CD4-positive, alpha-beta T cell (primary cell): ENCODE results near the gene DCT. TPM values are rescaled to one million over a fixed set of nuclear protein-coding genes. Genes with fewer than 3 reads are reported as not detected.

Source experiments
- ATAC-seq: fragments of 200-7000 bp; cut with Tn5 transposase; one replicate; pipeline ENCODE4 v1.10.0; 2022; ENCODE audit warnings: mild to moderate bottlenecking; ENCODE audit not compliant: poor library complexity
- CTCF ChIA-PET: fragments of 350-600 bp; sonication (Branson Sonifier 250); formaldehyde crosslinking; loops from one replicate; lab custom pipeline; 2021; ENCODE audit warnings: antibody characterized with exemption, inconsistent platforms; lab: Charles Lee
- POLR2A ChIA-PET: fragments of 350-600 bp; sonication (Branson Sonifier 250); formaldehyde crosslinking; loops from one replicate; lab custom pipeline; 2021; ENCODE audit warnings: antibody characterized with exemption, inconsistent platforms; lab: Charles Lee
- DNase-seq, 14 experiments: peaks; one replicate each; pipeline ENCODE4 v3.0.0-alpha.2; 2013 to 2020; ENCODE audit warnings: mixed read lengths in 2 of 14
- H3K27ac ChIP-seq, 2 donors: one replicate each; pipeline versions ENCODE4 v1.5.1 to v1.7.0; 2013; ENCODE audit warnings: low read length in 2 of 2, low read depth in 1 of 2, mild to moderate bottlenecking in 1 of 2
- H3K27me3 ChIP-seq, 2 experiments: 1 replicate in 1 of 2; 2 replicates in 1 of 2; pipeline versions ENCODE4 v1.6.1 to v1.7.0; 2013; ENCODE audit warnings: low read length in 2 of 2, control low read depth in 1 of 2, mild to moderate bottlenecking in 1 of 2, moderate library complexity in 1 of 2; ENCODE audit not compliant: insufficient read depth in 2 of 2, control insufficient read depth in 1 of 2
- H3K36me3 ChIP-seq: one replicate; pipeline ENCODE4 v1.6.1; 2013; ENCODE audit warnings: low read length, control low read depth; ENCODE audit not compliant: insufficient read depth
- H3K4me1 ChIP-seq: one replicate; pipeline ENCODE4 v1.6.1; 2013; ENCODE audit warnings: low read length, control low read depth; ENCODE audit not compliant: insufficient read depth
- H3K4me3 ChIP-seq: one replicate; pipeline ENCODE4 v1.5.1; 2013; ENCODE audit warnings: mild to moderate bottlenecking, low read length, moderate library complexity
- H3K9me3 ChIP-seq, 2 experiments: 1 replicate in 1 of 2; 2 replicates in 1 of 2; pipeline versions ENCODE4 v1.6.1 to v1.7.0; 2013; ENCODE audit warnings: low read length in 2 of 2, mild to moderate bottlenecking in 2 of 2, control low read depth in 1 of 2, moderate library complexity in 1 of 2; ENCODE audit not compliant: control insufficient read depth in 1 of 2, insufficient read depth in 1 of 2
- H3K27ac Mint-ChIP-seq: one replicate; pipeline ENCODE4 v1.8.0; 2020; ENCODE audit warnings: mixed read lengths
- H3K27me3 Mint-ChIP-seq: one replicate; pipeline ENCODE4 v1.8.0; 2021; ENCODE audit warnings: mixed read lengths
- H3K36me3 Mint-ChIP-seq: one replicate; pipeline ENCODE4 v1.8.0; 2021; ENCODE audit warnings: low read depth, mixed read lengths
- H3K4me1 Mint-ChIP-seq: one replicate; pipeline ENCODE4 v1.8.0; 2021; ENCODE audit warnings: low read depth, mixed read lengths
- H3K4me3 Mint-ChIP-seq: one replicate; pipeline ENCODE4 v1.8.0; 2020; ENCODE audit warnings: mild to moderate bottlenecking, mixed read lengths
- H3K9me3 Mint-ChIP-seq: one replicate; pipeline ENCODE4 v1.8.0; 2020; ENCODE audit warnings: mixed read lengths
- intact Hi-C, 2 experiments: fragments of 100-400 bp; cut with DNase I in 1 of 2; cut with micrococcal nuclease in 1 of 2; formaldehyde crosslinking; loops; one replicate each; pipeline versions ENCODE4 v1.15.1 to v1.9.0; 2023 to 2025; cut with DNase I, micrococcal nuclease
- total RNA-seq, 174 experiments: library from RNA in 2 of 174; stranded (reverse) in 2 of 174; gene quantifications; one replicate each; pipeline ENCODE4 v1.2.3 and lab custom pipeline; 2021 to 2026
- TF ChIP-seq, protein P1 (sequence below): fragments of 200-600 bp; IDR thresholded peaks from one replicate; pipeline ENCODE4 v1.8.0; 2022; ENCODE audit warnings: antibody characterized with exemption, mild to moderate bottlenecking

DCT gene
- total RNA-seq, 2 experiments from 2014 or later, result 0.25 to 0.36 TPM

DNA sequence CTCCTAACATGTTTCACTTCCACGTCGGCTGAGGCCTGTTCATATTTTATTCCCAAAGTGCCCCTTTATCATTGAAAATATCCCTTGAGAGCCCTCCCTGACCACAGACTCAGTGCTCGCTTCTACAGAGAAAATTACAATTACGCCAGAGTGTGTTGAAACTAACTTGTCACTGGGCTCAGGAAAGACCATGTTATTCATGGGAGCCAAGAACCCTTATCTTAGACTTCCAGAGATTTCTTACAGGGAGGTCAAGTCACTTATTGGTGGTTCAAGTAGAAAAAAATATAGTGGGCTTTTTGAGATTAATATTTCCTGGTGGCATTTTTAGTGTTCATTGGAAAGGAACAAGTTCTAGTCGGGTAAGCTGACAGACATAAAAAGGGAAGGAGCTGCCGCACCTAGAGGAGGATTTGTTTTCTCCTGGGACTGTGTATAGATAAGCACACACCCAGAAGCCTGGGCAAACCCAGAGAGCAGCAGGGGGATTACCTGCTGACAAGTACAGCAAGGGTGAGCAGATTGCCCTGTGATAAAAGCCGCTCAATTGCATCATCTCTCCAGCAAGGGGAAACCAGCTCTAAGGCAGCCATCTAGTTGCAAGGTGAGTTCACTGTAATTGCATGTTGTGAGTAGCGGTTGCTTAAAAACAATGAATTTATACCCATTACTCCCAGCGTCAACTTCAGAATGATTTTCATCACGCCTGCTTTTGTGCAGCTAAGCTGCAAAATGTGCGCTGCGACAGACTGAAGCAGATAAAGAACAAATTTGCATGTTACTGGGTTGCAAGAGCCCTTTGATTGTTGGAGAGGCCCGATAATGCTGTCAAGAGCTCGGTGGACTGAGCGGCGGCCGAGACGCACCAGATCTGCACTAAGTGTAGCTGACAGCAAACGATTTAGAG, 46.2 kb downstream of the DCT start:
- Mint-ChIP-seq H3K4me3 (no peak overlapping the region), H3K27me3 (no peaks in the 10 kb centered on the region), H3K27ac (no peak overlapping the region), H3K4me1 (no peaks in the 10 kb centered on the region), H3K36me3 (no peaks in the 10 kb centered on the region), H3K9me3 (no peaks in the 10 kb centered on the region)
- Histone ChIP-seq H3K27ac (no peak overlapping the region), H3K36me3 (no peaks in the 10 kb centered on the region), H3K9me3 (no peaks in the 10 kb centered on the region), H3K4me1 (no peaks in the 10 kb centered on the region), H3K4me3 (no peak overlapping the region), H3K27me3 (no peaks in the 10 kb centered on the region)
- POLR2A ChIA-PET, result interaction anchor here (1.1 to 1.5 kb wide), 2 partner anchors 116 to 184 kb away, joined by 4 to 5 read pairs; no protein-coding TSS in a partner anchor
- CTCF ChIA-PET, result interaction anchor here (4.7 kb wide), 1 partner anchor 185 kb away, joined by 82 read pairs; no protein-coding TSS in a partner anchor
- intact Hi-C loops, result loop anchor here in 1 of 2 experiments (10.0 kb wide), 1 partner anchor 971 kb away; no protein-coding TSS in a partner anchor
- TF ChIP-seq, protein P1, sequence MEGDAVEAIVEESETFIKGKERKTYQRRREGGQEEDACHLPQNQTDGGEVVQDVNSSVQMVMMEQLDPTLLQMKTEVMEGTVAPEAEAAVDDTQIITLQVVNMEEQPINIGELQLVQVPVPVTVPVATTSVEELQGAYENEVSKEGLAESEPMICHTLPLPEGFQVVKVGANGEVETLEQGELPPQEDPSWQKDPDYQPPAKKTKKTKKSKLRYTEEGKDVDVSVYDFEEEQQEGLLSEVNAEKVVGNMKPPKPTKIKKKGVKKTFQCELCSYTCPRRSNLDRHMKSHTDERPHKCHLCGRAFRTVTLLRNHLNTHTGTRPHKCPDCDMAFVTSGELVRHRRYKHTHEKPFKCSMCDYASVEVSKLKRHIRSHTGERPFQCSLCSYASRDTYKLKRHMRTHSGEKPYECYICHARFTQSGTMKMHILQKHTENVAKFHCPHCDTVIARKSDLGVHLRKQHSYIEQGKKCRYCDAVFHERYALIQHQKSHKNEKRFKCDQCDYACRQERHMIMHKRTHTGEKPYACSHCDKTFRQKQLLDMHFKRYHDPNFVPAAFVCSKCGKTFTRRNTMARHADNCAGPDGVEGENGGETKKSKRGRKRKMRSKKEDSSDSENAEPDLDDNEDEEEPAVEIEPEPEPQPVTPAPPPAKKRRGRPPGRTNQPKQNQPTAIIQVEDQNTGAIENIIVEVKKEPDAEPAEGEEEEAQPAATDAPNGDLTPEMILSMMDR, result no peak
- ATAC-seq (no peak), DNase-seq (no peak)

DNA sequence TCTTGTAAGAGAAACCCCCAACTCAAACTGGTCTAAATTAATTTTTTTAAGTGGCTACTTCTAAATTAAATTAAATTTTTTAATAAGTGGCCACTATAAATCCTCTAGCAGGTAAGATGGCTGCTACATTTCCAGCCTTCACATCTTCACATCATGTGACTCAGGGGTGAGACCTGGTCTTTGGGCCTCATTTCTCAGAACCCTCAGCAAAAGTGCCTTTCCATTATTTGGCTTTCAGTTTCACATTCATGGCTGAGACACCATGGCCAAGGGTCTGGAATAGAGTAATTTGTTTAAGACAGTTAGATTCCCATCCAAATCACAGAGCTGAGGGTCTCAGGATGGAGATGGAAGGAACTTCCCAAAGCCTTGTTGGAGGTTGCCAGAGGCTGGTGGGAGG, 47.5 kb downstream of the DCT start:
- TF ChIP-seq, protein P1, result no peak
- H3K27me3 Mint-ChIP-seq, result no peaks in the 10 kb centered on the region
- Histone ChIP-seq H3K27me3 (no peaks in the 10 kb centered on the region), H3K4me3 (no peak overlapping the region), H3K4me1 (no peaks in the 10 kb centered on the region), H3K9me3 (no peaks in the 10 kb centered on the region), H3K27ac (no peak overlapping the region), H3K36me3 (no peaks in the 10 kb centered on the region)
- CTCF ChIA-PET, result no interaction called here
- POLR2A ChIA-PET, result interaction anchor here (1.0 kb wide), 1 partner anchor 185 kb away, joined by 4 read pairs; no protein-coding TSS in a partner anchor
- H3K4me3 Mint-ChIP-seq, result no peak overlapping the region
- no peak overlapping the region for H3K27ac Mint-ChIP-seq
- no peaks in the 10 kb centered on the region for H3K9me3 Mint-ChIP-seq
- no peaks in the 10 kb centered on the region for H3K4me1 Mint-ChIP-seq
- H3K36me3 Mint-ChIP-seq, result no peaks in the 10 kb centered on the region
- no peak for ATAC-seq
- DNase-seq, result no peak
- intact Hi-C loops, result loop anchor here in 1 of 2 experiments (10.0 kb wide), 1 partner anchor 973 kb away; no protein-coding TSS in a partner anchor

DNA sequence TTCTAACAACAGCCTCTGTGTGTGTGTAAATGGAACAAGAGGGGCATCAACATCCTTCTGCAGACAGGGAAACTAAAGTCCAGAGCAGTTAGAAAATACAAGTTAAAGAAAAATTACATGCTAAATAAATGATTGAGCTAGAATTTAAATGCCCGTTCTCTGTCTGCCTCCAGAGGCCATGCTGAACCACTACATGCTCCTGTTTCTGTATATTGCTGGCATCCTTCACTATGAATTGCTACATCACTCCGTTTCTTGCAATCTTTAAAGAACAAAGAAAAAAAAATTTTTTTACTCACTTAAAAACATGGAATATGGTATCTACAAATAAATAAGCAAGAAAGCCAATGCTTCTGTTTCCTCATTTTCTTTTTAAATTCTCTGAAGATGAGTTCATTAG, 47.9 kb downstream of the DCT start:
- no peak for ATAC-seq
- no peaks in the 10 kb centered on the region for H3K27me3 Mint-ChIP-seq
- POLR2A ChIA-PET, result interaction anchor here (1.0 kb wide), 1 partner anchor 186 kb away, joined by 4 read pairs; no protein-coding TSS in a partner anchor
- no peaks in the 10 kb centered on the region for H3K4me1 Mint-ChIP-seq
- Histone ChIP-seq H3K4me3 (no peak overlapping the region), H3K4me1 (no peaks in the 10 kb centered on the region), H3K27ac (no peak overlapping the region), H3K9me3 (no peaks in the 10 kb centered on the region), H3K36me3 (no peaks in the 10 kb centered on the region), H3K27me3 (no peaks in the 10 kb centered on the region)
- H3K27ac Mint-ChIP-seq, result no peak overlapping the region
- intact Hi-C loops, result loop anchor here in 1 of 2 experiments (10.0 kb wide), 1 partner anchor 973 kb away; no protein-coding TSS in a partner anchor
- no peak for DNase-seq
- TF ChIP-seq, protein P1, result no peak
- CTCF ChIA-PET, result no interaction called here
- H3K9me3 Mint-ChIP-seq, result no peaks in the 10 kb centered on the region
- H3K36me3 Mint-ChIP-seq, result no peaks in the 10 kb centered on the region
- H3K4me3 Mint-ChIP-seq, result no peak overlapping the region
